Dendritic cell treated with granulocyte-macrophage colony-stimulating factor and Interleukin-4, amounts not matched to agents 40 ng/mL and 50 ng/mL, for 4 days (primary cell): Measurements from ENCODE around the gene YTHDF1.

ENCODE experiments used
- H3K27ac Mint-ChIP-seq: one replicate; pipeline ENCODE4 v1.8.0; 2022; ENCODE audit warnings: mild to moderate bottlenecking, mixed read lengths
- H3K27me3 Mint-ChIP-seq: one replicate; pipeline ENCODE4 v1.8.0; 2022; ENCODE audit warnings: mild to moderate bottlenecking, mixed read lengths
- H3K36me3 Mint-ChIP-seq: one replicate; pipeline ENCODE4 v1.8.0; 2022; ENCODE audit warnings: low read depth, mixed read lengths
- H3K4me1 Mint-ChIP-seq: one replicate; pipeline ENCODE4 v1.8.0; 2022; ENCODE audit warnings: low read depth, mixed read lengths
- H3K4me3 Mint-ChIP-seq: one replicate; pipeline ENCODE4 v1.8.0; 2022; ENCODE audit warnings: mild to moderate bottlenecking, moderate library complexity, mixed read lengths
- H3K9me3 Mint-ChIP-seq: one replicate; pipeline ENCODE4 v1.8.0; 2022; ENCODE audit warnings: mixed read lengths
- intact Hi-C: fragments of 100-400 bp; cut with micrococcal nuclease; formaldehyde crosslinking; loops from one replicate; pipeline ENCODE4 v1.15.0; 2022

YTHDF1 gene

GRCh38 chr20:63216041-63216848 lies at the start of gene YTHDF1:
TSS of gene YTHDF1 (minus strand) at chr20:63216131. CDS start at chr20:63215892, 239 bp downstream.
- Mint-ChIP-seq H3K27ac (peak within 1 kb of the TSS; percentile 81), H3K4me3 (peak within 1 kb of the TSS; percentile 86), H3K9me3 (no peaks in the 10 kb centered on the region), H3K36me3 (peaks cover 45% of the 10 kb centered on the region), H3K27me3 (peaks cover 11% of the 10 kb centered on the region), H3K4me1 (peaks cover 45% of the 10 kb centered on the region)
- intact Hi-C loops, result loop anchor here (10.0 kb wide), 1 partner anchor 1031 kb away; the partner anchor contains the start of gene MTG2

- no peak overlapping the region for H3K27ac Mint-ChIP-seq
- H3K4me1 Mint-ChIP-seq, result no peaks in the 10 kb centered on the region
- H3K4me3 Mint-ChIP-seq, result no peak overlapping the region
- H3K9me3 Mint-ChIP-seq, result no peaks in the 10 kb centered on the region
- H3K36me3 Mint-ChIP-seq, result no peaks in the 10 kb centered on the region
- H3K27me3 Mint-ChIP-seq, result peaks cover 50% of the 10 kb centered on the region
- intact Hi-C loops, result no loop called here
These were observed 48.6 kb upstream of the YTHDF1 start for GRCh38 chr20:63264519-63264918.

DNA sequence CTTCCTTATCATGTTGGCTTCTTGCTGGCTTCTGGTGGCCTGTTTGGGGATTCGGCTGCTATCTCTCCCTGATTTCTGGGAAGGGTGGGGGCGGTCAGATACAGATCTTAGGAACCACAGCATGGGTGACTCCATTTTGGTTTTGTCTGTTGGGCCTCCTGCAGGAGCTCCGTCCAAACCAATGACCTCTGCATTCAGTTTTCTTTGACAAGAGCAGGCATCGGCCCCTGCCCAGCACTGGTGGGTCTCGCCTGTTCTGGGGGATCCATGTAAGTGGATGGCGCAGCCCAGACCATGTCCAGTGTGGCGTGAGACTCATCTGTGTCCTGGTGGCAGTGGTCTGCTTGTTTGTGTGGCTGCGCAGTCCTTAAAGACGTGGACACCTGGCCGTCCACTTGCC lies 48.1 kb upstream of the YTHDF1 start:
- H3K36me3 Mint-ChIP-seq, result no peaks in the 10 kb centered on the region
- H3K4me1 Mint-ChIP-seq, result no peaks in the 10 kb centered on the region
- no peaks in the 10 kb centered on the region for H3K9me3 Mint-ChIP-seq
- H3K4me3 Mint-ChIP-seq, result no peak overlapping the region
- intact Hi-C loops, result no loop called here
- H3K27me3 Mint-ChIP-seq, result peaks cover 53% of the 10 kb centered on the region
- H3K27ac Mint-ChIP-seq, result no peak overlapping the region

- no peaks in the 10 kb centered on the region for H3K36me3 Mint-ChIP-seq
- no peak overlapping the region for H3K27ac Mint-ChIP-seq
- no peaks in the 10 kb centered on the region for H3K9me3 Mint-ChIP-seq
- peaks cover 49% of the 10 kb centered on the region for H3K27me3 Mint-ChIP-seq
- H3K4me1 Mint-ChIP-seq, result no peaks in the 10 kb centered on the region
- no peak overlapping the region for H3K4me3 Mint-ChIP-seq
- intact Hi-C loops, result no loop called here
These were observed 46.9 kb upstream of the YTHDF1 start for GRCh38 chr20:63262836-63263235.

DNA sequence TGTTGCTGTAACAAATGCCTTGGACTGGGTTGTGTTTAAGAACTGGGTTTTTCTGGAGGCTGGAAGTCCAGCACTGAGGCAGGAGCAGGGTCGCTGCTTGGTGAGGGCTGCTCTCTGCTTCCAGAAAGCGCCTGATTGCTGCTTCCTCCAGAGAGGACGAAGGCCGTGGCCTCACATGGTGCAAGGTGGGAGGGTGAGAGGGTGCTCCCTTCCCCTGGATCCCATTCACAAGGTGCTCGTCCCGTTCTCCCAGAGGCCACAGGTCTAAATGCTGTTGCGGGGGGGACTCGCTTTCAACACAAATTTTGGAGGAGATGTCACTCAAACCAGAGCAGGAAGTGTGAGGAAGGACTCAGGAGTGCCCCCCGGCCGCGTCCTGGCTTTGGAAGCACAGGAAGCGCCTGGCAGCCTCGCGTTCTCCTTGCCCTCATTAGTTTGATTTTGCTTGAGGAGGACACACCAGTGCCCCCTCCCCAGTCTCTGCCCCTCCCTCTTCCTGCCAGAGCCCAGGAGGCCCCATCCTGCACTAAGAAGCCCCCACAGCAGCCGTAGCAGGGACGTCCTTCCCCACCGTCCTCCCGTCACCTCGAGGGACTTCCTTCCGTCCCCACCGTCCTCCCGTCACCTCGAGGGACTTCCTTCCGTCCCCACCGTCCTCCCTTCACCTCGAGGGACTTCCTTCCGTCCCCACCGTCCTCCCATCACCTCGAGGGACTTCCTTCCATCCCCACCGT lies 46.0 kb upstream of the YTHDF1 start:
- no peaks in the 10 kb centered on the region for H3K36me3 Mint-ChIP-seq
- no peak overlapping the region for H3K4me3 Mint-ChIP-seq
- intact Hi-C loops, result no loop called here
- H3K27ac Mint-ChIP-seq, result no peak overlapping the region
- H3K4me1 Mint-ChIP-seq, result no peaks in the 10 kb centered on the region
- no peaks in the 10 kb centered on the region for H3K9me3 Mint-ChIP-seq
- peaks cover 50% of the 10 kb centered on the region for H3K27me3 Mint-ChIP-seq

GRCh38 chr20:63261060-63261794 lies 45.3 kb upstream of the YTHDF1 start:
- no peak overlapping the region for H3K4me3 Mint-ChIP-seq
- no peaks in the 10 kb centered on the region for H3K4me1 Mint-ChIP-seq
- H3K27ac Mint-ChIP-seq, result no peak overlapping the region
- no peaks in the 10 kb centered on the region for H3K9me3 Mint-ChIP-seq
- H3K36me3 Mint-ChIP-seq, result no peaks in the 10 kb centered on the region
- intact Hi-C loops, result no loop called here
- H3K27me3 Mint-ChIP-seq, result peaks cover 58% of the 10 kb centered on the region

DNA sequence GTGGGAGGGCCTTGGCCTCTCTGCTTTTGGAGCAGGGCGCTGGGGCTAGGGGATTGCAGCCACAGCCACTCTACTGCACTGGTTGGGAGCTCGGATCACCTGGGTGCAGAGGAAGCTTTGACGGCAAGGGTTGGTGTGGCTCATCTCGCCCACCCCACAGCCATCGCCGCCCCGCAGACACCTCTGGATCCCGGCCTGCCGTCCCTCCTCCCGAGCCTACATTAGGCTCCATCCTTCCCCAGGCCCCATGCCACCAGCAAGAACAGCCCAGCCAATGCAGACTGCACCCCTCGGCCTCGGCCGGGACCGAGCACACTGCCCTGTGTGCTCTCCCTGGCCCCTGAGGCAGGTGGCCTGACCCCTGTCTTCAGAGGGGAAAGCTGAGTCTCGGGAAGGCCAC lies 44.6 kb upstream of the YTHDF1 start:
- intact Hi-C loops, result no loop called here
- Mint-ChIP-seq H3K36me3 (no peaks in the 10 kb centered on the region), H3K9me3 (no peaks in the 10 kb centered on the region), H3K27ac (no peak overlapping the region), H3K4me1 (no peaks in the 10 kb centered on the region), H3K27me3 (peaks cover 62% of the 10 kb centered on the region), H3K4me3 (no peak overlapping the region)

GRCh38 chr20:63259734-63260460 lies 44.0 kb upstream of the YTHDF1 start:
- intact Hi-C loops, result no loop called here
- Mint-ChIP-seq H3K27me3 (peaks cover 64% of the 10 kb centered on the region), H3K9me3 (no peaks in the 10 kb centered on the region), H3K36me3 (no peaks in the 10 kb centered on the region), H3K4me1 (no peaks in the 10 kb centered on the region), H3K27ac (no peak overlapping the region), H3K4me3 (no peak overlapping the region)

GRCh38 chr20:63258781-63259180 lies 42.9 kb upstream of the YTHDF1 start:
- no peak overlapping the region for H3K27ac Mint-ChIP-seq
- no peaks in the 10 kb centered on the region for H3K4me1 Mint-ChIP-seq
- no peak overlapping the region for H3K4me3 Mint-ChIP-seq
- intact Hi-C loops, result no loop called here
- H3K36me3 Mint-ChIP-seq, result no peaks in the 10 kb centered on the region
- H3K9me3 Mint-ChIP-seq, result no peaks in the 10 kb centered on the region
- peaks cover 61% of the 10 kb centered on the region for H3K27me3 Mint-ChIP-seq

DNA sequence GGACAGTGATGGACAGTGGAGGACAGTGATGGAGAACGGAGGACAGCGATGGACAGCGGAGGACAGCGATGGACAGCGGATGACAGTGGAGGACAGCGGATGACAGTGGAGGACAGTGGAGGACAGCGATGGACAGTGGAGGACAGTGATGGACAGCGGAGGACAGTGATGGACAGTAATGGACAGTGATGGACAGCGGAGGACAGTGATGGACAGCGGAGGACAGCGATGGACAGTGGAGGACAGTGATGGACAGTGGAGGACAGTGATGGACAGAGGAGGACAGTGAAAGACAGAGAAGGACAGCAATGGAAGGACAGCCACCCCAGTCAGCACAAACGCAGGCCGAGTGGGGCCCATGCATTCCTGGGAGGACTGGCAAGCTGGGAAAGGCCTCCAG lies 41.7 kb upstream of the YTHDF1 start:
- no peak overlapping the region for H3K4me3 Mint-ChIP-seq
- intact Hi-C loops, result no loop called here
- H3K36me3 Mint-ChIP-seq, result no peaks in the 10 kb centered on the region
- no peak overlapping the region for H3K27ac Mint-ChIP-seq
- H3K4me1 Mint-ChIP-seq, result no peaks in the 10 kb centered on the region
- peaks cover 61% of the 10 kb centered on the region for H3K27me3 Mint-ChIP-seq
- no peaks in the 10 kb centered on the region for H3K9me3 Mint-ChIP-seq

GRCh38 chr20:63256954-63257353 lies 41.0 kb upstream of the YTHDF1 start:
- Mint-ChIP-seq H3K4me1 (no peaks in the 10 kb centered on the region), H3K36me3 (no peaks in the 10 kb centered on the region), H3K27ac (no peak overlapping the region), H3K9me3 (no peaks in the 10 kb centered on the region), H3K27me3 (peaks cover 61% of the 10 kb centered on the region), H3K4me3 (no peak overlapping the region)
- intact Hi-C loops, result no loop called here

DNA sequence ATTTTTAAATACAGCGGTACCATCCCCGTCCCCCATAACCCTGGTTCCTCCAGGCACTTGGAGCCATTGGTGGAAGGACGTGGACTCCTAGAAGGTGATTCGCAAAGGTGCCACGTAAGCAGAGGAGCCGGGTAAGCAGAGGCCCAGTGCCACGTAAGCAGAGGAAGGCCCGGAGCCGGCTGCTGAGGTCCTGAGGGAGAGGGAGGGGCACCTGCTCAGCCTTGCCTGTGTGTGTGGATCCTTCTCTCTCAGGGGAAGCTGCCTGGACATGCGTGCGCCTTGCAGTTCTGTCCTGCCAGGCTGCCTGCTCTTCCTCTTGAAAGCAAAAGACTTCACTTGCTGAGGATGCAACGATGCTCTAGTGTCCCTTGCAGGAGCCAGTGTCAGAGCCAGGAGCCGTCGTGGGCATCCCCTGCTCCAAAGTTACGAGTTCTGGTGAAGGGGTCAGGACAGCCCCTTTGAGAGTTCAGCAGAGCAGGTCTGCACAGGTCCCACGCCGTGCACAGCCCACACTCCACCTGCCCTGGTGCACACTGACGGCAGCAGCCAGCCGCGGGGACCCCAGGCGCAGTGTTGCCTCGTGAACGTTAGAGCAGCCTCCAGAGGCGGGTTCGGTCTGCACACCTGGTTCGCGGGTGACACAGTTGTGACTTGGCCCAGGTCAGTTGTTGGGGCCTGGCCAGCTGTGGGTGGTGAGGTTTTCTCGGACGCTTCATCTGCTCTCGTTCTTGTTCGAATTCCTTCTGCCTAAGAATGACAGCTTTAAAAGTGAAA lies 40.2 kb upstream of the YTHDF1 start:
- no peaks in the 10 kb centered on the region for H3K36me3 Mint-ChIP-seq

More for the DNA sequence above, 40.2 kb upstream of the YTHDF1 start:
- intact Hi-C loops, result no loop called here
- peaks cover 61% of the 10 kb centered on the region for H3K27me3 Mint-ChIP-seq
- H3K4me3 Mint-ChIP-seq, result no peak overlapping the region
- no peaks in the 10 kb centered on the region for H3K9me3 Mint-ChIP-seq
- no peaks in the 10 kb centered on the region for H3K4me1 Mint-ChIP-seq
- H3K27ac Mint-ChIP-seq, result no peak overlapping the region
